Colonic mucosa (tissue), 4 donors: ENCODE measurements around the gene DGKH. TPM values are rescaled to one million over a fixed set of nuclear protein-coding genes. Genes with fewer than 3 reads are reported as not detected.
"Not testable (repeated sequence)": the region's sequence is repeated elsewhere in the genome, so short reads cannot be mapped to it uniquely, and the experiment has no call there.

Experiments used
- DNase-seq: peaks from one replicate; pipeline ENCODE4 v3.0.0-alpha.2; 2020
- H3K27ac ChIP-seq: fragments of 200-600 bp; one replicate; pipeline ENCODE4 v1.8.0; 2021
- H3K27me3 ChIP-seq: fragments of 200-600 bp; one replicate; pipeline ENCODE4 v1.8.0; 2021
- H3K36me3 ChIP-seq: fragments of 200-600 bp; one replicate; pipeline ENCODE4 v1.8.0; 2021
- H3K4me1 ChIP-seq: fragments of 200-600 bp; one replicate; pipeline ENCODE4 v1.8.0; 2021; ENCODE audit warnings: mild to moderate bottlenecking
- H3K4me3 ChIP-seq: fragments of 200-600 bp; one replicate; pipeline ENCODE4 v1.8.0; 2021
- H3K9ac ChIP-seq, 2 donors: one replicate each; pipeline ENCODE4 v1.7.0; 2013; ENCODE audit warnings: control low read depth in 2 of 2, low read depth in 2 of 2, low read length in 2 of 2
- H3K9me3 ChIP-seq: fragments of 200-600 bp; one replicate; pipeline ENCODE4 v1.8.0; 2021
- intact Hi-C: fragments of 100-400 bp; cut with DNase I; formaldehyde crosslinking; loops from one replicate; pipeline ENCODE4 v1.14.1; 2022
- total RNA-seq, 2 donors: library from RNA; stranded (reverse); fragmentation: NEBNext Ultra II Directional in 1 of 2; extraction: Animal tissue kit (Norgen Biotek cat#: 25700) in 1 of 2; gene quantifications; one replicate each; pipeline ENCODE4 v1.2.1, GENCODE V29; 2021
- TF ChIP-seq, protein P1 (sequence below): fragments of 200-600 bp; IDR thresholded peaks from one replicate; pipeline ENCODE4 v1.8.0; 2022; ENCODE audit warnings: antibody characterized with exemption, mild to moderate bottlenecking
- donor health status: healthy.
- donor health status: DM: no; HTN: no; CAD: no.
- donor health status: DM: no; HTN: no; CAD: no.

DGKH gene
- total RNA-seq, 2 donors from 2014 or later: 15.5 to 17.9 TPM

DNA sequence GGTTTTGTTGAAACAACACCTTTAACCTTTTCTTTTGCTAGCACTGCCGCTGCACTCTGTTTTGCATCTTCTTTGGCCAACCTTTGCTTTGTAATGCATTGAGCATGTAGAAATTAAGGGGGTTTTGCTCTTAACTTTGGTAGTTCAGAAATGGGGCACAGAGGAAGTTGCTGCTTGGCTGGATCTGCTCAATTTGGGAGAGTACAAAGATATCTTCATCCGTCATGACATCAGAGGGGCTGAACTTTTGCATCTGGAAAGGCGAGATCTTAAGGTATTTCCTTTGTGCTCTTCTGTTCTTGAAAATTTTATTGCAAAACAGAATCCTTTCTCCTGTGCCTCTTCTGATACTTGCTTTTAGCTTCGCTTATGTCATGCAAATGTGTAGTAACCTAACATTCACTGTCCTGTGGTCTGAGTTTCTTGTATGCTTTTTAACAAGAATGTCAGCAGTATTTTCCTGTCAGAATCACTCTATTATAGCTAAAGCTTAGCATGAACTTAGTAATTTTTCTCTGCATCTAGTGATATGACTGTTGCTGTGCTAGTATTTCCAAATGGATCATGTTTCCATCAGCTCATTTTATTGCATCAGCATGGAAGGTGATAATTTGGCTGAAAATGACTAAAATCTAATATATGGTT, 172.8 kb downstream of the DGKH start:
- intact Hi-C loops: no loop called here
- Histone ChIP-seq H3K4me3 (no peak overlapping the region), H3K36me3 (no peaks in the 10 kb centered on the region), H3K27ac (no peak overlapping the region), H3K9me3 (no peaks in the 10 kb centered on the region), H3K9ac (no peak overlapping the region), H3K27me3 (no peaks in the 10 kb centered on the region), H3K4me1 (no peaks in the 10 kb centered on the region)
- TF ChIP-seq, protein P1, sequence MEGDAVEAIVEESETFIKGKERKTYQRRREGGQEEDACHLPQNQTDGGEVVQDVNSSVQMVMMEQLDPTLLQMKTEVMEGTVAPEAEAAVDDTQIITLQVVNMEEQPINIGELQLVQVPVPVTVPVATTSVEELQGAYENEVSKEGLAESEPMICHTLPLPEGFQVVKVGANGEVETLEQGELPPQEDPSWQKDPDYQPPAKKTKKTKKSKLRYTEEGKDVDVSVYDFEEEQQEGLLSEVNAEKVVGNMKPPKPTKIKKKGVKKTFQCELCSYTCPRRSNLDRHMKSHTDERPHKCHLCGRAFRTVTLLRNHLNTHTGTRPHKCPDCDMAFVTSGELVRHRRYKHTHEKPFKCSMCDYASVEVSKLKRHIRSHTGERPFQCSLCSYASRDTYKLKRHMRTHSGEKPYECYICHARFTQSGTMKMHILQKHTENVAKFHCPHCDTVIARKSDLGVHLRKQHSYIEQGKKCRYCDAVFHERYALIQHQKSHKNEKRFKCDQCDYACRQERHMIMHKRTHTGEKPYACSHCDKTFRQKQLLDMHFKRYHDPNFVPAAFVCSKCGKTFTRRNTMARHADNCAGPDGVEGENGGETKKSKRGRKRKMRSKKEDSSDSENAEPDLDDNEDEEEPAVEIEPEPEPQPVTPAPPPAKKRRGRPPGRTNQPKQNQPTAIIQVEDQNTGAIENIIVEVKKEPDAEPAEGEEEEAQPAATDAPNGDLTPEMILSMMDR: no peak
- DNase-seq: no peak

DNA sequence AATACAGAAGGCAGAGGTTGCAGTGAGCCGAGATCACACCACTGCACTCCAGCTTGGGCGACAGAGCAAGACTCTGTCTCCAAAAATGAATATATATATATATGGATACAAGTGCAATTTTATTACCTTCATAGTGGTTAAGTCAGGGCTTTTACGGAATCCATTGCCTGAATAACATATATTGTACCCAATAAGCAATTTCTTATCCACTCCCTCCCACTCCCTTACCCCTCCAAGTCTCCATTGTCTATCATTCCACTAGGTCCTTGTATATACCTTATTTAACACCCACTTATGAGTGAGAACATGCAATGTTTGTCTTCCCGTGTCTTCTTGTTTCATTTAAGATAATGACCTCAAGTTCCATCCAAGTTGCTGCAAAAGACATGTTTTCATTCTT, 175.2 kb downstream of the DGKH start:
- Histone ChIP-seq H3K36me3 (no peaks in the 10 kb centered on the region), H3K9ac (no peak overlapping the region)

DNA sequence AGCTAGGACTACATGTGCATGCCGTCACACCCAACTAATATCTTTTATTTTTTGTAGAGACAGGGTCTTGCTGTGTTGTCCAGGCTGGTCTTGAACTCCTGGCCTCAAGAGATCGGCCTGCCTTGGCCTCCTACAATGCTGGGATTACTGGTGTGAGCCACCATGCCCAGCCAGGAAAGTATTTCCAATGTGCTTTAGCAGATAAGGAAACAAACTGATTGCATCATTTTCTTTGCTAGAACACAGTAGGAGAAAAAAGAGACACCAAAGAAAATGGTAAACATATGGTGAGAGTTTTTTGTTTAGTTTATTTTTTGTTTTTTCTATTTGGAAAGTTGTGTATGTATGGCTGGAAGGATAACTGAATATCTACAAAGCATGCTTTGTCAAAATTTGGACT, 176.6 kb downstream of the DGKH start:
- no peak for DNase-seq
- Histone ChIP-seq H3K27ac (no peak overlapping the region), H3K27me3 (no peaks in the 10 kb centered on the region), H3K4me1 (no peaks in the 10 kb centered on the region), H3K9me3 (no peaks in the 10 kb centered on the region), H3K36me3 (no peaks in the 10 kb centered on the region), H3K4me3 (no peak overlapping the region), H3K9ac (no peak overlapping the region)
- TF ChIP-seq, protein P1: no peak
- intact Hi-C loops: no loop called here

More for the DNA sequence above, 175.2 kb downstream of the DGKH start:
- no peaks in the 10 kb centered on the region for H3K9me3 ChIP-seq
- no peak for DNase-seq
- no peak overlapping the region for H3K27ac ChIP-seq
- no peak overlapping the region for H3K4me3 ChIP-seq
- intact Hi-C loops: no loop called here
- H3K4me1 ChIP-seq: no peaks in the 10 kb centered on the region
- TF ChIP-seq, protein P1: no peak
- H3K27me3 ChIP-seq: no peaks in the 10 kb centered on the region

DNA sequence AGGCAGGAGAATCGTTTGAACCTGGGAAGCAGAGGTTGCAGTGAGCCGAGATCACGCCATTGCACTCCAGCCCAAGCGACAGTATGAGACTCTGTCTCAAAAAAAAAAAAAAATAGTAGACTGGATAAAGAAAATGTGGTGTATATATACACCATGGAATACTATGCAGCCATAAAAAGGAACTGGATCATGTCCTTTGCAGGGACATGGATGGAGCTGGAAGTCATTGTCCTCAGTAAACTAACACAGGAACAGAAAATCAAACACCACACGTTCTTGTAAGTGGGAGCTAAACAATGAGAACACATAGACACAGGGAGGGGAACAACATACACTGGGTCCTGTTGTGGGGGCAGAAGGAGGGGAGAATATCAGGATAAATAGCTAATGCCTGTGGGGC, 178.3 kb downstream of the DGKH start:
- H3K36me3 ChIP-seq, H3K4me3 ChIP-seq, H3K9me3 ChIP-seq, H3K27ac ChIP-seq, H3K9ac ChIP-seq, H3K4me1 ChIP-seq, H3K27me3 ChIP-seq, intact Hi-C loops, DNase-seq: not testable (repeated sequence)

DNA sequence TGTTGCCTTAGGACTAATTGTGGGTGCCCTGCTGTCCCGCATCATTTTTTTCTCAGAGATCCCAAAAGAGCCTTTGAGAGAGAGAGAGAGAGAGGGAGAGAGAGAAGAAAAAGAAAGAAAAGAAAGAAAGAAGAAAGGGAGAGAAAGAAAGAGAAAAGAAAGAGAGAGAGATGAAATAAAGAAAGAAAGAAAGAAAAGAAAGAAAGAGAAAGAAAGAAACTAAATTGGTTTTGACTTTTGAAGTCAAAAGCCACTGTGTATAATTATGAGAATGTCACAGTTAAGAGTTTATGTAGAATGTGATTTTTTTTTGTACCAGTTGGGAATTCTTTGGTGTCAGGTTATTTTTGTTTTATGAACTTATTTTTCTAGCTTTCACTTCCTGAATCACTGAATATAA, 180.1 kb downstream of the DGKH start:
- no peaks in the 10 kb centered on the region for H3K36me3 ChIP-seq
- DNase-seq: no peak
- intact Hi-C loops: no loop called here
- TF ChIP-seq, protein P1: no peak
- H3K9me3 ChIP-seq: no peaks in the 10 kb centered on the region
- H3K27ac ChIP-seq: no peak overlapping the region
- H3K27me3 ChIP-seq: no peaks in the 10 kb centered on the region
- H3K9ac ChIP-seq: no peak overlapping the region
- H3K4me3 ChIP-seq: no peak overlapping the region
- no peaks in the 10 kb centered on the region for H3K4me1 ChIP-seq

DNA sequence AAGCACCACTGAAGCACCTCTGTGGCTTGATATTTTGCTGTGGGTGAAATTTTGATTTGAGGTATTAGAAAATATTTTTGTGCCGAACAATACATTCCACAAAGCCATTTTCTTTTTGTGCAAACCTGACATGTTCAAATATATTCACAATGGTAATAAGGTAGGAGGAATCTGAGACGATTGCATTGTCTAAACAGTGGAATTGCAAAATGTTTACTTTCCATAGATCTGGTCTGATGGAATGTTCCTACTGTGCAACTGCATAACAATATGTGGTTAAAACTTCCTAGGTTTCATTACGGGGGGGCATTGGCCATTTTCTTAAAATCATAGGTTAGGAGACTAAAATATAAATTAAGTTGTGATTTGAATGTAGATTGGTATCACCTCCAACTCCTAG, 180.8 kb downstream of the DGKH start:
- TF ChIP-seq, protein P1: no peak
- Histone ChIP-seq H3K4me3 (no peak overlapping the region), H3K27me3 (no peaks in the 10 kb centered on the region), H3K27ac (no peak overlapping the region), H3K36me3 (no peaks in the 10 kb centered on the region), H3K9me3 (no peaks in the 10 kb centered on the region), H3K9ac (no peak overlapping the region), H3K4me1 (no peaks in the 10 kb centered on the region)
- no peak for DNase-seq
- intact Hi-C loops: no loop called here
